ENCODE results near the gene AKT3.

DNA sequence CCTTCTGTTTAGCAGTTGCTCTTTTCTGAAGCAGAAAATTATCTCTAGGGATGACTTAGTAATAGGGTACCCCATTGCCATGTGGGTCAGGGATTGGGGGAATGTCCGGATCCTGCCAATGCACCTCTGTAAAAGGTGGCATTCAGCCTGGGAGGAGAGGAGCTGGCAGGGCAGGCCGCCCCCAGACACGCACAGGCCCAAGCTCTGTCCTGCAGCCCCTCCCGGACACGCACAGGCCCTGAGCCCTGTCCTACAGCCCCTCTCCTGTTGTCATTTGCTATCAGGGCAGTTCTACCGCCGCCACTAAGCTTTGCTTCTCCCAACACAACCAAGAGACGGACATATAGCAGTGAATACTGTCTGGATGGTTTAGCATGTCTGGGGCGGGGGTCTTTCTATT is 375.1 kb downstream of the AKT3 start:
- TF ChIP-seq, protein P1, sequence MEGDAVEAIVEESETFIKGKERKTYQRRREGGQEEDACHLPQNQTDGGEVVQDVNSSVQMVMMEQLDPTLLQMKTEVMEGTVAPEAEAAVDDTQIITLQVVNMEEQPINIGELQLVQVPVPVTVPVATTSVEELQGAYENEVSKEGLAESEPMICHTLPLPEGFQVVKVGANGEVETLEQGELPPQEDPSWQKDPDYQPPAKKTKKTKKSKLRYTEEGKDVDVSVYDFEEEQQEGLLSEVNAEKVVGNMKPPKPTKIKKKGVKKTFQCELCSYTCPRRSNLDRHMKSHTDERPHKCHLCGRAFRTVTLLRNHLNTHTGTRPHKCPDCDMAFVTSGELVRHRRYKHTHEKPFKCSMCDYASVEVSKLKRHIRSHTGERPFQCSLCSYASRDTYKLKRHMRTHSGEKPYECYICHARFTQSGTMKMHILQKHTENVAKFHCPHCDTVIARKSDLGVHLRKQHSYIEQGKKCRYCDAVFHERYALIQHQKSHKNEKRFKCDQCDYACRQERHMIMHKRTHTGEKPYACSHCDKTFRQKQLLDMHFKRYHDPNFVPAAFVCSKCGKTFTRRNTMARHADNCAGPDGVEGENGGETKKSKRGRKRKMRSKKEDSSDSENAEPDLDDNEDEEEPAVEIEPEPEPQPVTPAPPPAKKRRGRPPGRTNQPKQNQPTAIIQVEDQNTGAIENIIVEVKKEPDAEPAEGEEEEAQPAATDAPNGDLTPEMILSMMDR (conservative IDR thresholded peaks at IDR 0.05), result no peak
- no peak for TF ChIP-seq EZH2 (IDR thresholded peaks at IDR 0.05; ENCODE audit: low read depth)

Measured in PC-9 (cell line).